Measurements from ENCODE around the gene DHRSX. TPM values are rescaled to one million over a fixed set of nuclear protein-coding genes. Genes with fewer than 3 reads are reported as not detected.

Gene DHRSX
- total and polyA plus RNA-seq, 7 experiments from 2014 or later, result 15.0 to 26.2 (median 17.6) TPM

DNA sequence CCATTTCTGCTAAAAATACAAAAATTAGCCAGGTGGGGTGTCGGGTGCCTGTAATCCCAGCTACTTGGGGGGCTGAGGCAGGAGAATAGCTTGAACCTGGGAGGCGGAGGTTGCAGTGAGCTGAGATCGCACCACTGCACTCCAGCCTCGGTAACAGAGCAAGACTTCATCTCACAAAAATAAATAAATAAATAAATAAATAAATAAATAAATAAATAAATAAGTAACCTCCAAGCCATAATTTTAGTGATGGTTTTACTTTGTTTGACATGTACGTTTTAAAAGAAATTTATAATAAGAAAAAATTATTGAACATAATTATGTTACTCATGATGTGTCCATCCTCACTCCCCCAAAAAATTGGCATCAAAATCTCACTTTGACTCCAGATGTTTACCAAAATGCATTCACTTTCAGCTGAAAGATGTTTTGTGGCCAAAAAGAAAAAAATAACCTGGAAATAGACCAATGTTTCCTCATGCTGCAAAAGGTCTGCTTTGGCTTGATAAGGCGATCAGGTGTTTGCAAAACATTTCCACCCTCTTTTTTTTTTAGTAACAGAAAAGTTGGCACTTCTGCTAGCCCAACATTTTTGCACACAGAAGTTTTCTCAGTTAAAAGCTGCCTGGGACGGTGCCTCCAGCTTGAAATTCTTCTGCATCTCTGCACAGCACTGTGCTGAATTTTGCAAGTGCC, 42.2 kb upstream of the DHRSX start:
- Histone ChIP-seq H3K27me3 (ENCODE audit: control insufficient read depth in 2 of 2, insufficient read depth in 2 of 2, low read length in 2 of 2) (no peaks in the 10 kb centered on the region), H3K4me1 (ENCODE audit: control insufficient read depth in 2 of 2, insufficient read depth in 2 of 2, low read length in 2 of 2) (no peaks in the 10 kb centered on the region), H3K4me3 (ENCODE audit: low read length) (no peak overlapping the region), H3K27ac (ENCODE audit: low read depth, low read length) (no peak overlapping the region), H3K9me3 (ENCODE audit: control insufficient read depth in 2 of 3, low read length in 3 of 3) (no peaks in the 10 kb centered on the region), H3K36me3 (ENCODE audit: control insufficient read depth in 2 of 3, insufficient read depth in 3 of 3, low read length in 3 of 3) (no peaks in the 10 kb centered on the region)
- H3K4me3 Mint-ChIP-seq, result no peak overlapping the region
- H3K4me1 Mint-ChIP-seq, result no peaks in the 10 kb centered on the region
- ChIA-PET POLR2A (no interaction called here), CTCF (no interaction called here)
- DNase-seq (no peak), ATAC-seq (no peak)
- H3K27ac Mint-ChIP-seq, result no peak overlapping the region
- peaks cover 0 to 7% (median 5%) of the 10 kb centered on the region in 5 donors for H3K36me3 Mint-ChIP-seq
- H3K9me3 Mint-ChIP-seq, result peaks cover 0 to 16% (median 6%) of the 10 kb centered on the region in 11 donors
- intact Hi-C loops (cut with micrococcal nuclease), result no loop called here
- H3K27me3 Mint-ChIP-seq, result peaks cover 0 to 16% (median 5%) of the 10 kb centered on the region in 5 donors

GRCh38 chrX:2541603-2542002, 40.8 kb upstream of the DHRSX start:
- H3K27ac ChIP-seq (ENCODE audit: low read depth, low read length), result no peak overlapping the region
- H3K4me1 ChIP-seq (ENCODE audit: control insufficient read depth in 2 of 2, insufficient read depth in 2 of 2, low read length in 2 of 2), result no peaks in the 10 kb centered on the region
- H3K4me3 ChIP-seq (ENCODE audit: low read length), result no peak overlapping the region
- no peak for DNase-seq
- H3K9me3 Mint-ChIP-seq, result peaks cover 0 to 13% (median 5%) of the 10 kb centered on the region in 11 donors
- no peaks in the 10 kb centered on the region for H3K36me3 ChIP-seq (ENCODE audit: control insufficient read depth in 2 of 3, insufficient read depth in 3 of 3, low read length in 3 of 3)
- no peaks in the 10 kb centered on the region for H3K9me3 ChIP-seq (ENCODE audit: control insufficient read depth in 2 of 3, low read length in 3 of 3)
- no peaks in the 10 kb centered on the region for H3K4me1 Mint-ChIP-seq
- H3K36me3 Mint-ChIP-seq, result peaks cover 0 to 7% (median 5%) of the 10 kb centered on the region in 5 donors
- H3K27me3 ChIP-seq (ENCODE audit: control insufficient read depth in 2 of 2, insufficient read depth in 2 of 2, low read length in 2 of 2), result no peaks in the 10 kb centered on the region
- H3K27me3 Mint-ChIP-seq, result peaks cover 0 to 19% (median 5%) of the 10 kb centered on the region in 5 donors
- ChIA-PET POLR2A (no interaction called here), CTCF (no interaction called here)
- H3K27ac Mint-ChIP-seq, result no peak overlapping the region
- no peak overlapping the region for H3K4me3 Mint-ChIP-seq
- intact Hi-C loops (cut with micrococcal nuclease), result no loop called here
- ATAC-seq, result no peak

GRCh38 chrX:2540426-2540947, 39.7 kb upstream of the DHRSX start:
- no peak for DNase-seq
- peaks cover 0 to under 1% (median 0%) of the 10 kb centered on the region in 5 donors for H3K36me3 Mint-ChIP-seq
- no peak for ATAC-seq
- ChIA-PET CTCF (no interaction called here), POLR2A (no interaction called here)
- no peaks in the 10 kb centered on the region for H3K4me1 Mint-ChIP-seq
- H3K27me3 Mint-ChIP-seq, result peaks cover 0 to 21% (median 5%) of the 10 kb centered on the region in 5 donors
- no peaks in the 10 kb centered on the region for H3K4me1 ChIP-seq (ENCODE audit: control insufficient read depth in 2 of 2, insufficient read depth in 2 of 2, low read length in 2 of 2)
- no peak overlapping the region for H3K27ac ChIP-seq (ENCODE audit: low read depth, low read length)
- intact Hi-C loops (cut with micrococcal nuclease), result no loop called here
- no peaks in the 10 kb centered on the region for H3K9me3 ChIP-seq (ENCODE audit: control insufficient read depth in 2 of 3, low read length in 3 of 3)
- H3K4me3 Mint-ChIP-seq, result no peak overlapping the region
- no peak overlapping the region for H3K4me3 ChIP-seq (ENCODE audit: low read length)
- H3K27me3 ChIP-seq (ENCODE audit: control insufficient read depth in 2 of 2, insufficient read depth in 2 of 2, low read length in 2 of 2), result no peaks in the 10 kb centered on the region
- H3K27ac Mint-ChIP-seq, result no peak overlapping the region
- no peaks in the 10 kb centered on the region for H3K36me3 ChIP-seq (ENCODE audit: control insufficient read depth in 2 of 3, insufficient read depth in 3 of 3, low read length in 3 of 3)
- H3K9me3 Mint-ChIP-seq, result peaks cover 0 to 2% (median 0%) of the 10 kb centered on the region in 11 donors

- Mint-ChIP-seq H3K36me3 (no peaks in the 10 kb centered on the region), H3K27me3 (peaks cover 0 to 26% (median 5%) of the 10 kb centered on the region in 5 donors), H3K27ac (no peak overlapping the region), H3K9me3 (peaks cover 0 to 2% (median 0%) of the 10 kb centered on the region in 11 donors), H3K4me3 (no peak overlapping the region), H3K4me1 (no peaks in the 10 kb centered on the region)
- ATAC-seq (no peak), DNase-seq (no peak)
- no peaks in the 10 kb centered on the region for H3K9me3 ChIP-seq (ENCODE audit: control insufficient read depth in 2 of 3, low read length in 3 of 3)
- intact Hi-C loops (cut with micrococcal nuclease), result no loop called here
- CTCF ChIA-PET, result no interaction called here
- H3K36me3 ChIP-seq (ENCODE audit: control insufficient read depth in 2 of 3, insufficient read depth in 3 of 3, low read length in 3 of 3), result no peaks in the 10 kb centered on the region
- H3K27ac ChIP-seq (ENCODE audit: low read depth, low read length), result no peak overlapping the region
- H3K4me3 ChIP-seq (ENCODE audit: low read length), result no peak overlapping the region
- H3K27me3 ChIP-seq (ENCODE audit: control insufficient read depth in 2 of 2, insufficient read depth in 2 of 2, low read length in 2 of 2), result no peaks in the 10 kb centered on the region
- POLR2A ChIA-PET, result no interaction called here
- no peaks in the 10 kb centered on the region for H3K4me1 ChIP-seq (ENCODE audit: control insufficient read depth in 2 of 2, insufficient read depth in 2 of 2, low read length in 2 of 2)
Observed at GRCh38 chrX:2539586-2539985, 38.8 kb upstream of the DHRSX start.

GRCh38 chrX:2538031-2538757, 37.4 kb upstream of the DHRSX start:
- peaks cover 0 to 23% (median 5%) of the 10 kb centered on the region in 5 donors for H3K27me3 Mint-ChIP-seq
- no peak overlapping the region for H3K4me3 ChIP-seq (ENCODE audit: low read length)
- ATAC-seq (no peak), DNase-seq (no peak)
- ChIA-PET CTCF (no interaction called here), POLR2A (no interaction called here)
- H3K27ac Mint-ChIP-seq, result no peak overlapping the region
- H3K4me1 Mint-ChIP-seq, result no peaks in the 10 kb centered on the region
- no peaks in the 10 kb centered on the region for H3K36me3 ChIP-seq (ENCODE audit: control insufficient read depth in 2 of 3, insufficient read depth in 3 of 3, low read length in 3 of 3)
- H3K9me3 ChIP-seq (ENCODE audit: control insufficient read depth in 2 of 3, low read length in 3 of 3), result no peaks in the 10 kb centered on the region
- no peaks in the 10 kb centered on the region for H3K4me1 ChIP-seq (ENCODE audit: control insufficient read depth in 2 of 2, insufficient read depth in 2 of 2, low read length in 2 of 2)
- no peak overlapping the region for H3K27ac ChIP-seq (ENCODE audit: low read depth, low read length)
- H3K4me3 Mint-ChIP-seq, result no peak overlapping the region
- intact Hi-C loops (cut with micrococcal nuclease), result no loop called here
- peaks cover 0 to 4% (median 0%) of the 10 kb centered on the region in 11 donors for H3K9me3 Mint-ChIP-seq
- no peaks in the 10 kb centered on the region for H3K36me3 Mint-ChIP-seq
- no peaks in the 10 kb centered on the region for H3K27me3 ChIP-seq (ENCODE audit: control insufficient read depth in 2 of 2, insufficient read depth in 2 of 2, low read length in 2 of 2)

- Histone ChIP-seq H3K27me3 (ENCODE audit: control insufficient read depth in 2 of 2, insufficient read depth in 2 of 2, low read length in 2 of 2) (no peaks in the 10 kb centered on the region), H3K4me3 (ENCODE audit: low read length) (no peak overlapping the region), H3K27ac (ENCODE audit: low read depth, low read length) (no peak overlapping the region), H3K4me1 (ENCODE audit: control insufficient read depth in 2 of 2, insufficient read depth in 2 of 2, low read length in 2 of 2) (no peaks in the 10 kb centered on the region), H3K9me3 (ENCODE audit: control insufficient read depth in 2 of 3, low read length in 3 of 3) (no peaks in the 10 kb centered on the region), H3K36me3 (ENCODE audit: control insufficient read depth in 2 of 3, insufficient read depth in 3 of 3, low read length in 3 of 3) (no peaks in the 10 kb centered on the region)
- Mint-ChIP-seq H3K4me3 (no peak overlapping the region), H3K9me3 (peaks cover 0 to 4% (median 0%) of the 10 kb centered on the region in 11 donors), H3K36me3 (no peaks in the 10 kb centered on the region), H3K4me1 (no peaks in the 10 kb centered on the region), H3K27me3 (peaks cover 0 to 18% (median 1%) of the 10 kb centered on the region in 5 donors), H3K27ac (no peak overlapping the region)
- ATAC-seq (no peak), DNase-seq (no peak)
- ChIA-PET CTCF (no interaction called here), POLR2A (no interaction called here)
- intact Hi-C loops (cut with micrococcal nuclease), result no loop called here
Observed at GRCh38 chrX:2536974-2537373, 36.2 kb upstream of the DHRSX start.

All from naive thymus-derived CD4-positive, alpha-beta T cell (primary cell).